GM20431 (cell line): Measurements from ENCODE around the gene PARP11.

Source experiments
- in situ Hi-C: fragments of 300-500 bp; cut with MseI, MboI; formaldehyde crosslinking; loops from one replicate; pipeline ENCODE4 v1.15.0; 2020; ENCODE audit warnings: low sequenced_read_pairs; ENCODE audit not compliant: unreplicated experiment

The PARP11 gene

GRCh38 chr12:3833670-3834310, 39.4 kb downstream of the PARP11 start:
- in situ Hi-C loops, result no loop called here

GRCh38 chr12:3832738-3833137, 40.5 kb downstream of the PARP11 start:
- in situ Hi-C loops, result no loop called here

DNA sequence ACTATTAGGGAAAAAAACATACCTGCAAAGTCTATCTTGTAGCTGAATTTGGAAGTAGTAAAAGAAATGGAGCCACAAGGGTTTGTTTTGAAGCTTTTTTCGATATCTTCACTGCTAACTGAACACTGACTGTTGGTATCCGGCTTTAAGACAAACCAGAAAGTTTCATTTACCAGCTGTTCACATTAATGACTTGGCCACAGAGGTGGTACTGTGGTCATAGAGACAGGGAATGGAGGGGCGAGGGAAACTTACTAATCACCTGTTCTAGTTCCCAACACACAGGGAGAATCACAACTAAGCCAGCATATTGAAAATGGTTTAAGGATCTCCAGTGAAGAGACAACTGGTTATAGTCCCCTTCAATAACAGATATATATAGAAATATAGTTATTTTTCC, 44.3 kb downstream of the PARP11 start:
- in situ Hi-C loops, result no loop called here

DNA sequence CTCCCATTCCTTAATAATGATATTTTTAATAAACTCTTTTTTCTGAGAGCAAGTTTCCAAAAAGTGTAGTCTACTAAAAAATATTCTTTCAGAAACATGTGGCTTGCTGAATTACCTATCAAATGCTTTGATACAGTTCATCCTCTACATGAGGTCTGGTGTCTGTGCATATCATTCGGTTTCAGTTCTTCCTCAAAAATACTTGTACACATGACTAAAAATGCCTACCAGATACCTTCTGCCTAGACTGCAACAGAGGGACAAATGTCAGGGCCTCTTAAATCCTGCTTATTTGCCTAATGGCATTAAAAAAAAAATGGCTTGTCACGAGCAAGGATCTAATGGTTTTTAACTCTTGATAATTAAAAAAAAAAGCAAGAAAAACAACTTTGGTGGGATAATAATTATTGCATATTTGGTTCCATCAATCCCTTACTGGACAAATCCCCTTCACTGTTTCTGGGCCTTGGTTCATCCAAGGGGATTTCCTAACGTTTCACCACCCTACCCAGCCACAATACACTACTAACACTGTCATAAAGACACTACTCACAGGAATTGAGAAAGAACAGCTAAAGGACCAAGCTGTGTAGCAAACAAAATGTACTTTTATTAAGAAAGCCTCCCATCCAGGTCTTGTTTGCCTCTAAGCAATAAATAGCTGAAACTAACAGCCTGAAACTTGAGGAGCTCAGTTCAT, 45.7 kb downstream of the PARP11 start:
- in situ Hi-C loops, result no loop called here

DNA sequence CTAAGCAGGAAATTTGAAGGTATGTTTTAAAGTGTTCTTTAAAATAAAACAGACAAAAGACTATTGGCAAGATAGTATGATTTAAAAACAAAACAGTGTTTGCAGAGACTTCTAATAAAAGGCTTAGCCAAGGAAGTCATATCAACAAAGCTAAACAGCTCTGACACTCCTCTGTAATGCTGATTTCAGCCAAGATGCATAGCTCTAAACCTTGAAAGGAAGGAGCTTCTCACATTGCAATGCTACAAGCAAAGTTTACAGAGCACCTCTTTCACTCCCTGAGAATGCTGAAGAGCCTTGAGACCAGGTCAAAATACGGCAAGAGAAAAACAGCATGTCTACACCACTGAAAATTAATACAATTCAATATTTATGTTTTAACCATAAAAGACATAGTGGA, 51.8 kb downstream of the PARP11 start:
- in situ Hi-C loops, result no loop called here

DNA sequence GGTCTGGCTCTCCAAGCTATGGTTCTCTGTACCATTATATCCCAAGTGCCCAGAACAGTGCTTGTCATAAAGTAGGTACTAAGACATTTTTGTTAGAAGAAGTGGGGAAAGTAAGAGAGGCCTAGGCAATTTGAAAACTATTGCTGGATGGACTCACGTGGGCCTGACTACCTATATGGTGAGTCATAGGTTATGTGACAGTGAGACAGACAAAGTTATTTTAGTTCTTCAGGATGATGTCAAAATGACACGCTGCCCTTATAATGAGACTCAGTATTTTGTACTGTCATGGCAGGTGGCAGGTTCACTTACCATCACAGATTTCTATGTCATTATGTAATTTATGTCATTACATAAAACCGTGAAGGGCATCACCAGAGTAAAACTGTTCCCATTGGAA, 53.1 kb downstream of the PARP11 start:
- in situ Hi-C loops, result no loop called here

DNA sequence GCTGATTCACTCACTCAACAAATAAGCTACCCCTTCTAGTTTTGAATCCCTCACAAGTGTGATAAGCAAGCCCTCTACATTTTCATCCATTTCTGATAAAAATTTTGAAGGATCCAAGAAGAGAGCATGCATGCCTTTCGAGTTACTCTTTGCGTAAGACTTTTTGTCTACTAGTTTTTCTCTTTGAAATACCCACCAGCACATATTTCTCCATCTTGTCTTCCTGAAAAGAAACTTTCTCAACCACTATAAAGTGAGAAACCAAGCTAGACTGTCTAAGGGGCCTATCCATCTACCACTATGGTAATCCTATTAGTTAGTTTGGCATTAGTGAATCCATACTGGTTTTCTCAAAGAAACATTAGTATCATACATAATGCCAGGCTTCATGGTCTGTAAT, 56.9 kb downstream of the PARP11 start:
- in situ Hi-C loops, result no loop called here

GRCh38 chr12:3815094-3815766, 58.0 kb downstream of the PARP11 start:
- in situ Hi-C loops, result no loop called here

DNA sequence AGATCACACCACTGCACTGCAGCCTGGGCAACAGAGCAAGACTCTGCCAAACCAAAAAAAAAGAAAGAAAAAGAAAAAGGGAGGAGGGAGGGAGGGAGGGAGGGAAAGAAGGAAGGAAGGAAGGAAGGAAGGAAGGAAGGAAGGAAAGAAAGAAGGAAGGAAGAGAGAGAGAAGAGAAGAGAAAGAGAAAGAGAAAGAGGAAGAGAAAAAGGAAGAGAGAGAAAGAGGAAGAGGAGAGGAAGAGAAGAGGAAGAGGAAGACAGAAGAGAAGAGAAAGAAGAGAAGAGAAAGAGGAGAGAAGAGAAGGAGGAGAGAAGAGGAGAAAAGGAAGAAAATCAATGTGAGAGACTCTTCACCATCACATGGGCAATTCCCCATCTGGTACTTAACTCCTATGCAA, 62.7 kb downstream of the PARP11 start:
- in situ Hi-C loops, result no loop called here

GRCh38 chr12:3810016-3810370, 63.2 kb downstream of the PARP11 start:
- in situ Hi-C loops, result no loop called here

DNA sequence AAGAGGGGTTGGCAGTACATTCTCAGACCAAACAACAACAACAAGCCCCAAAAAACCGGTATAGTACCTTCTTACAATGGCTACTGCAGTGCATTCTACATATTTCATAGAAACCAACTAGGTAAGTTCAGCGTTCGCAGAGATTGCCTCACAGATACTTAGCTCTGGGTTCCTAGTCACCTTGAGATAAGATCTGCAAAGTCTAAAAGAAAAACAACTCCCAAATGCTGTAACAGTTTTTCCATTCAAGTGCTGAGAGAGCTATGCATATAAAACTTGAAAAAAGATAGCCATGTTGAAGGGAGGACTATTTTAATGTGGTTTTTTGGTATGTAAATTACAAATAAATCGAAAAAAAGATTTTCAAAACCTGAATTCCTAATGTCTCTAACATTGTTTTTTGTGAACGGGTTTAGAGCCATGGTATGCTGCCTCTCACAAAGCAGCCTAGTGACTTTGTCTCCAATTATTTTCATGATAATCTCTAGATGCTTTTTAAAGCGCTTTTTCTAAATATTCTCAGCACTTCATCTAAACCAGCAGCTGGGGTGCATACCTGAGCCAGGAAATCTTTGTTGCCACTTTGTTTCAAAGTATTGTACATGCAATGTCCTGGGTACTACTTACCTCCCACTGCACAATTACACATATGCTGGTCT, 63.7 kb downstream of the PARP11 start:
- in situ Hi-C loops, result no loop called here

GRCh38 chr12:3805077-3805476, 68.1 kb downstream of the PARP11 start:
- in situ Hi-C loops, result no loop called here

DNA sequence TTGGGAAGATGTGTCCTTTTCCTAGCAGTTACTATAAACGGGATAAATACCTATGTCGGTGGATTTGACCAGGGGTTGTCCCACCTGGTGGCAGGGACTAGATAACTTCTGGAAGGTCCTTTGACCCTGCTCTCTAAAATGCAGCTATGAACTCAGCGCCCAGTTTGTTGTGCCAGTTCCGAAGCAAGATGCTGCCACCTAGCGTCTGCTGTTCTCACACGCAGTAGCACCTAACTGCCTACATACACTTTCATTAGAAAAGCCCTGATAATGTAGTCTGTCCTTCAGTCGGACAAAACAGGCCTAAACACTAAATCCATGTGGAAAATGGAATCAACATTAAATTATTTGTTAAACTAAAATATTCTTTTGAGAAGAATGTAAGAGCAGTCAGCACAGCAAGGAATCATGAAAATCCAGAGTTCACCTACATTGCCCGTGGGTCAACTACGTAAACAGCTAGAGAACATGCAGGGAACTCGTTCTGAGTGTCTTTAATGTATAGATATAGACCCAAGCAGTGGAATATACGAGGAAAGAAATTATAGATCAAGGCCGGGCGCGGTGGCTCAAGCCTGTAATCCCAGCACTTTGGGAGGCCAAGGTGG, 69.2 kb downstream of the PARP11 start:
- in situ Hi-C loops, result no loop called here

- in situ Hi-C loops, result no loop called here
Observed at GRCh38 chr12:3802721-3803120, 70.5 kb downstream of the PARP11 start.

- in situ Hi-C loops, result no loop called here
Observed at GRCh38 chr12:3797531-3798048, 75.6 kb downstream of the PARP11 start.

DNA sequence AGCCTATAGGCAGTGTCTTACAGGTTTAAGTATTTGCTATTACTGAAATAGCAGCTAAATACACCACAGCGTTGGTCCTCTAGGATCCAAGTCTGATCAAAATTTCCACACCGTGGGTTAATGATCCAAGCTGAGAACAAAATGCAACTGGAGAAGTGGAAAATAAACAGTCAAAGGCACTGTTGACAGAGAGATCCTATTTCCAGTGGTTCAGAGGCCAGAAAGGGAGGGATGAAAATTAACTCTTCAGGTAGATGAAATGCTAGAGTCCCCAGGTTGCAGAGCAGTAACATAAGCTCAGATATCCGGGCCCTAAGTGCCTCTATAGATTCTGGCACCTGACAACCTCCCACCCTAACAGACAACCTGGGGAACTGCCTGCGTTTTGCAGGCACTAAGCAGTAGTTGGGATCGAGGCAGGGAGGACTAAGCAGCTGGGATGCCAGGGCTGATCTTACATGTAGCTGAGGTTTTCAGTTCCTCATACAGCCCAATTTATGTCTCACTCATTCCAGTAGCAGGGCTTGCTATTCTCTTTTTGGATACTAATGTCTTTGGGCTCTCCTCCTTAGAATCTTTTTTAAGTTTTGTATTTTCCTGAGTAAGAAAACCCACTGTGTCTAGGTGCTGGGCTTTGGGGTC, 77.6 kb downstream of the PARP11 start:
- in situ Hi-C loops, result no loop called here

DNA sequence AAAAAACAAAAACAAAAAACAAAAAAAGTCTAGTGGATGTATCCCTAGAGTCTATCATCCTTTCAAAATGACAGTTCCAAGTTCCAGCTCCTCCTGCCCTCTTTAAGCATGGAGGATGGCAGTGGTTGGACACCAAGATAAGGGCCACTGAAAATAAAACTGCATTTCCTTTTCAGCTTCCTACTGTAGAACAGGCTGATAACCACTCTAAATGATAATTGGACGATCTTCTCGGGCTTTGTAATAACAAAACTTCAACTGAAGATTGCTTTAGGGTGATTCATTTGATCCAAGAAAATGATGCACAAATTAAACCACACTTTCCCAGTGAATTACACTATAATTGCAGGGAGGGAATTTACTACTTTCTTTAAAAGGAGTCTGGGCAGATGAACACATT, 78.1 kb downstream of the PARP11 start:
- in situ Hi-C loops, result no loop called here

GRCh38 chr12:3792623-3793288, 80.4 kb downstream of the PARP11 start:
- in situ Hi-C loops, result no loop called here

GRCh38 chr12:3791256-3791874, 81.8 kb downstream of the PARP11 start:
- in situ Hi-C loops, result no loop called here
